Psoas muscle (tissue), 8 donors: Measurements from ENCODE around the gene RPS3. TPM values are rescaled to one million over a fixed set of nuclear protein-coding genes. Genes with fewer than 3 reads are reported as not detected.
"Not testable (repeated sequence)": the region's sequence is repeated elsewhere in the genome, so short reads cannot be mapped to it uniquely, and the experiment has no call there.

Source experiments
- ATAC-seq, 4 donors: fragments of 200-7000 bp; cut with Tn5 transposase; one replicate each; pipeline ENCODE4 v1.9.1; 2020; ENCODE audit warnings: moderate library complexity in 3 of 4, mild to moderate bottlenecking in 2 of 4
- DNase-seq, 2 donors: peaks; one replicate each; pipeline ENCODE4 v3.0.0-alpha.2; 2020
- H3K27ac ChIP-seq: fragments of 200-600 bp; one replicate; pipeline ENCODE4 v1.8.0; 2022
- H3K27me3 ChIP-seq, 3 donors: fragments of 200-600 bp in 1 of 3; one replicate each; pipeline versions ENCODE4 v1.6.1 to v1.8.0; 2013 to 2022; ENCODE audit warnings: low read length in 2 of 3, mild to moderate bottlenecking in 2 of 3, moderate library complexity in 1 of 3; ENCODE audit not compliant: insufficient read depth in 3 of 3
- H3K36me3 ChIP-seq, 2 donors: fragments of 200-600 bp in 1 of 2; one replicate each; pipeline versions ENCODE4 v1.6.1 to v1.8.0; 2013 to 2022; ENCODE audit warnings: low read depth in 1 of 2, mild to moderate bottlenecking in 1 of 2, moderate library complexity in 1 of 2; ENCODE audit not compliant: insufficient read depth in 1 of 2
- H3K4me1 ChIP-seq: fragments of 200-600 bp; one replicate; pipeline ENCODE4 v1.8.0; 2022
- H3K4me3 ChIP-seq: fragments of 200-600 bp; one replicate; pipeline ENCODE4 v1.8.0; 2022; ENCODE audit warnings: mild to moderate bottlenecking
- H3K9me3 ChIP-seq: fragments of 200-600 bp; one replicate; pipeline ENCODE4 v1.8.0; 2022
- whole genome bisulfite sequencing, 3 donors: extraction: QIAGEN DNeasy Blood & Tissue Kit; methylation state at CpG; one replicate each; pipeline versions ENCODE4 v1.1.6 to v1.1.7; 2013; 5-methylcytosine and 5-hydroxymethylcytosine counted together
- intact Hi-C, 2 donors: fragments of 100-400 bp; cut with DNase I; formaldehyde crosslinking; loops; one replicate each; pipeline versions ENCODE4 v1.11.0 to v1.14.2; 2022
- polyA plus RNA-seq, 3 donors: library from polyadenylated mRNA; stranded (reverse); fragments of 200-250 nt; gene quantifications; one replicate each; pipeline ENCODE4 v1.2.3, GENCODE V29; 2013
- total RNA-seq, 4 donors: library from RNA; stranded (reverse); fragmentation: NEBNext Ultra II Directional in 2 of 4; extraction: Animal tissue kit (Norgen Biotek cat#: 25700) in 2 of 4; gene quantifications; one replicate each; pipeline versions ENCODE4 v1.2.1 to v1.2.4, GENCODE V29; 2021 to 2023
- TF ChIP-seq, protein P1 (sequence below): fragments of 200-600 bp; IDR thresholded peaks from one replicate; pipeline ENCODE4 v1.8.0; 2022; ENCODE audit warnings: antibody characterized with exemption
- donor health status: healthy with polysubstance abuse.
- donor health status: DM: no; HTN: no; CAD: no; lungs with moderate emphysema.
- donor health status: Bipolar disorder and iron deficiency.
- donor health status: healthy.
- donor health status: DM: yes; HTN: yes; CAD: no.
- donor health status: DM: no; HTN: no; CAD: no.
- donor health status: DM: no; HTN: no; CAD: no.
- donor health status: DM: yes; HTN: yes; CAD: no.

RPS3 gene
- total and polyA plus RNA-seq, 7 donors, result 807 to 2,132 (median 1,216) TPM

DNA sequence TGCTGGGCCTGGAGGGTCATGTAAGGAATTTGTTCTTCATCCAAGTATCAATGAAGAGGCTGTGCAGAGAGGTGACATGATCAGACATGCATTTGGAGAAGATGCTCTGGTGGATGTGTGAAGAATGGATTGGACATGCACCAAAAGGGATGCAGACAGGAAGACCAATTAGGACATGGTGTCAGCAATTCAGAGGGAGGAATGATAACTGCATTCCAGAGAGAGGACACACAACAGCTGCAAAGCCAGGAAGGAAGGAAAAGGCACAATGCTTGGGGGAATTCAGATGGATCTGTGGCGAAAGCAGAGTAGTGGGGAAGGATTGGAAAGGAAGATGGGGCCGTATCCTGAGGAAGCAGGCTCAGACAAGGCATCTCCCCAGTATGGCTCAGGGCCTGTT, 42.7 kb upstream of the RPS3 start:
- H3K27ac ChIP-seq, result no peak overlapping the region
- TF ChIP-seq, protein P1, sequence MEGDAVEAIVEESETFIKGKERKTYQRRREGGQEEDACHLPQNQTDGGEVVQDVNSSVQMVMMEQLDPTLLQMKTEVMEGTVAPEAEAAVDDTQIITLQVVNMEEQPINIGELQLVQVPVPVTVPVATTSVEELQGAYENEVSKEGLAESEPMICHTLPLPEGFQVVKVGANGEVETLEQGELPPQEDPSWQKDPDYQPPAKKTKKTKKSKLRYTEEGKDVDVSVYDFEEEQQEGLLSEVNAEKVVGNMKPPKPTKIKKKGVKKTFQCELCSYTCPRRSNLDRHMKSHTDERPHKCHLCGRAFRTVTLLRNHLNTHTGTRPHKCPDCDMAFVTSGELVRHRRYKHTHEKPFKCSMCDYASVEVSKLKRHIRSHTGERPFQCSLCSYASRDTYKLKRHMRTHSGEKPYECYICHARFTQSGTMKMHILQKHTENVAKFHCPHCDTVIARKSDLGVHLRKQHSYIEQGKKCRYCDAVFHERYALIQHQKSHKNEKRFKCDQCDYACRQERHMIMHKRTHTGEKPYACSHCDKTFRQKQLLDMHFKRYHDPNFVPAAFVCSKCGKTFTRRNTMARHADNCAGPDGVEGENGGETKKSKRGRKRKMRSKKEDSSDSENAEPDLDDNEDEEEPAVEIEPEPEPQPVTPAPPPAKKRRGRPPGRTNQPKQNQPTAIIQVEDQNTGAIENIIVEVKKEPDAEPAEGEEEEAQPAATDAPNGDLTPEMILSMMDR, result no peak
- intact Hi-C loops, result no loop called here
- no peak overlapping the region for H3K4me3 ChIP-seq
- H3K9me3 ChIP-seq, result no peaks in the 10 kb centered on the region
- ATAC-seq (no peak), DNase-seq (no peak)
- H3K4me1 ChIP-seq, result no peaks in the 10 kb centered on the region
- 22 to 45% (median 27%) methylated on average over 2 of the region's 2 CpGs for WGBS, 3 donors
- H3K27me3 ChIP-seq, result peaks cover 0 to 4% (median 0%) of the 10 kb centered on the region in 3 donors
- H3K36me3 ChIP-seq, result no peaks in the 10 kb centered on the region

GRCh38 chr11:75362285-75362684, 37.0 kb upstream of the RPS3 start:
- H3K27ac ChIP-seq, H3K9me3 ChIP-seq, ATAC-seq, H3K4me3 ChIP-seq, H3K4me1 ChIP-seq, H3K36me3 ChIP-seq, DNase-seq, H3K27me3 ChIP-seq: not testable (repeated sequence)
- 44 to 74% (median 55%) methylated on average over 4 of the region's 4 CpGs for WGBS, 3 donors
- intact Hi-C loops, result loop anchor here in 1 of 2 donors (1.0 kb wide), 1 partner anchor 43 kb away; no protein-coding TSS in a partner anchor

DNA sequence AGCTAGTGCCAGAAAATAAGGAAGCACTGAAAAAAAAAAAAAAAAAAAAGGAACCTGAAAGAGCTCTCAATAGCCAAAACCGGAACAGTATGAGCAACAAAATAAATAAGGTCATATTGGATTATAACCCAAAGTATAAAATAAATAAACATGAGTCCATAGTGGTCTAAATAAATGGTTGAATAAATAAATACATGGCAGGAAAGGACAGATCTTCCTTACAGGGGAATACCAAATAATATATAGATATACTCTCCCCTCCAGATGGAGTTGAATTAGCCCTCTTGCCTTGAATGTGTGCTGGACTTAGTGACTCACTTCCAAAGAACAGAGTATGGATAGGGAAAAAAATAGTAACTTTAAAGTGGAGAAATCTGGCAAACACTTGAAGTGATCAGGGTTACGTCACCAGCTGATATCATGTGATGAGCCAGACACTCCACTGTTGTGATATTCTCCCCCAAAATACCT, 33.6 kb upstream of the RPS3 start:
- no peak for ATAC-seq
- H3K4me3 ChIP-seq, result no peak overlapping the region

GRCh38 chr11:75366826-75367225, 32.5 kb upstream of the RPS3 start:
- H3K27ac ChIP-seq, ATAC-seq, H3K4me1 ChIP-seq, intact Hi-C loops, DNase-seq, H3K4me3 ChIP-seq, H3K27me3 ChIP-seq, H3K9me3 ChIP-seq, H3K36me3 ChIP-seq: not testable (repeated sequence)
- 93 to 94% (median 94%) methylated on average over 5 of the region's 5 CpGs for WGBS, 3 donors

More for the DNA sequence above, 33.6 kb upstream of the RPS3 start:
- no peak for DNase-seq
- TF ChIP-seq, protein P1, result no peak
- no peaks in the 10 kb centered on the region for H3K9me3 ChIP-seq
- H3K4me1 ChIP-seq, result no peaks in the 10 kb centered on the region
- no peaks in the 10 kb centered on the region for H3K36me3 ChIP-seq
- intact Hi-C loops, result no loop called here
- H3K27ac ChIP-seq, result no peak overlapping the region
- WGBS, 3 donors, result 63 to 68% (median 65%) methylated on average over 2 of the region's 2 CpGs
- H3K27me3 ChIP-seq, result no peaks in the 10 kb centered on the region

DNA sequence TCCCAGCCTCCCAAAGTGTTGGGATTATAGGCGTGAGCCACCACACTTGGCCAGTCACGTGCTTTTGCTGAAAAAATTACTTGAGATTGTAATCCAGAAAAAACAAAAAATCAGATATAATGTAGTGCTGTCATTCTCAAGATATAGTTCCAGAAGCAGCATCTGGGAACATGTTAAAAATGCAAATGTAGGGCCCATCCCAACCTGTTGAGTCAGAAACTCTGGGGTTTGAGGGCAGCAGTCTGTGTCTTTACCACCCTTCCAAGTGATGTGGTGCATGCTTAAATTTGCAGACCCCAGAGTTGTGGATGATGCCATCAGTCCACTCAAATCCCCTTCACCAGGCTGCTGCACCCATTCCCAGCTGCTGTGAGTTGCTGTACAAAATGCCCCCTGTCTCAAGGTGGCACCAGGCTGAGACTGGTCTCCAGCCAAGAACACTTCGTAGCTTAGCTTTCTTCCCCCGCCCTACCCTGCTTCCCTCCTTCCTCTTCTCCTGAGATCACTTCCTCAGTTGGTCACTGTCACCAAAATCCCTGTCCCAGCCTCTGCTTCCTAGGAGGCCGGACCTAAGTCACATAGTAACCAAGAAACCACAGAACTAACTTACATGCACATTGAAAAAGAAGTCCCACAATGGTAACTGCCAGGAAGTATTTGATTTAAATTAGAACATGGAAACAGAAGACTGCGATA, 29.6 kb upstream of the RPS3 start:
- no peaks in the 10 kb centered on the region for H3K4me1 ChIP-seq
- no peak overlapping the region for H3K27ac ChIP-seq
- no peaks in the 10 kb centered on the region for H3K27me3 ChIP-seq
- DNase-seq (no peak), ATAC-seq (no peak)
- no peaks in the 10 kb centered on the region for H3K9me3 ChIP-seq
- H3K4me3 ChIP-seq, result no peak overlapping the region
- TF ChIP-seq, protein P1, result no peak
- 74 to 77% (median 76%) methylated on average over 6 of the region's 6 CpGs for WGBS, 3 donors
- intact Hi-C loops, result no loop called here
- H3K36me3 ChIP-seq, result no peaks in the 10 kb centered on the region
